HG02571 (cell line): ENCODE data around the gene TLR9.

Source experiments
- ATAC-seq: cut with Tn5 transposase; IDR thresholded peaks from one replicate; pipeline ENCODE4 v1.9.1; 2021; ENCODE audit warnings: mild to moderate bottlenecking, moderate library complexity; ENCODE audit not compliant: unreplicated experiment

TLR9 gene

DNA sequence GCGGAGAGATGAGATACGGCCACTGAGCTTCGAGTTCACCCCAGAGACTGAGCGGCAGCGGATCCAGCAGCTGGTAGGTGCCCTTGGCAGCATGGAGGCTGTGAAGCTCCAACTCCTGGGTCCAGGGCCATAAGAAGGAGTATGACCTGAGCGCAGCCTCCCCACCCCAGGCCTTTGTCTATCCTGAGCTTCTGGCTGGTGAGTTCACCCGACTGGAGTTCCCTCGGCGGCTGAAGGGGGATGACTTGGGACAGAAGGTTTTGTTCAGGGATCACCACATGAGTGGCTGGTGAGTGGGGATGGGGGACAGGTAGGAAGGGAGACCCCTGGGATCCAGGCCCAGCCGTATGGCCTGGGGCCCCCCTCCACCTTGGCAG, 22.7 kb upstream of the TLR9 start:
- no peak for ATAC-seq

DNA sequence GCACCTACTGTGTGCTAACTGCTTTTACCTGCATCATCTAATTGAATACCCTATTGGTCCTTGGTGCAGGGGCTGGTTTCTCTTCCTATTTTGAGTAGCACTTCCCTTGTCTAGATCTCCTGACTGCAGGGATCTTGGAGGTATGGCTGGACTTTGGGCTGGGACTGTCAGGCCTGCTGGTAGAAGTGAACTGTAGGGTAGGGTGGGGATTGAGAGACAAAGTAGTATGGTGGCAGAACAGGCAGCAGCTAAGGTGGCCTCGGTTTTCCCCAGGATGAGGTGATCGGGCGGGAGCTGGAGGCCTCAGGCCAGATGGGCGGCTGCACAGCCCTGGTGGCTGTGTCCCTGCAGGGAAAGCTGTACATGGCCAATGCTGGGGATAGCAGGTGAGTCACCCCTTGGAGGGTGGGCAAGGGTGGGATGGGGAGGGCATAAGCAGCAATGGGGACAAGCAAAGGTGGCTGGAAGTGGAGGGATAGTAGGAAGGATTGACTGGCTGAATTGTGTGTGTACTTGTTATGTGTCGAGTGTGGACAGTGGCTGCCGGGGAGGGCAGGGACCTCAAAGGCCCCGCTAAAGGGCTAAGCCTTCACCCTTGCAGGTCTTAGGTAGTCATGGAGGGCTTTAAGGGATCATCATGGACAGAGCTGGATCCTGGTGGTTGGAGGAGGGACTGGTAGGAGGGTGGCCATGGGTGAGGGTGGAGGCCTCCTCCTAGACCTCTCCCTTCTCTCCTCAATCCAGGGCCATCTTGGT, 22.1 kb upstream of the TLR9 start:
- ATAC-seq: no peak

DNA sequence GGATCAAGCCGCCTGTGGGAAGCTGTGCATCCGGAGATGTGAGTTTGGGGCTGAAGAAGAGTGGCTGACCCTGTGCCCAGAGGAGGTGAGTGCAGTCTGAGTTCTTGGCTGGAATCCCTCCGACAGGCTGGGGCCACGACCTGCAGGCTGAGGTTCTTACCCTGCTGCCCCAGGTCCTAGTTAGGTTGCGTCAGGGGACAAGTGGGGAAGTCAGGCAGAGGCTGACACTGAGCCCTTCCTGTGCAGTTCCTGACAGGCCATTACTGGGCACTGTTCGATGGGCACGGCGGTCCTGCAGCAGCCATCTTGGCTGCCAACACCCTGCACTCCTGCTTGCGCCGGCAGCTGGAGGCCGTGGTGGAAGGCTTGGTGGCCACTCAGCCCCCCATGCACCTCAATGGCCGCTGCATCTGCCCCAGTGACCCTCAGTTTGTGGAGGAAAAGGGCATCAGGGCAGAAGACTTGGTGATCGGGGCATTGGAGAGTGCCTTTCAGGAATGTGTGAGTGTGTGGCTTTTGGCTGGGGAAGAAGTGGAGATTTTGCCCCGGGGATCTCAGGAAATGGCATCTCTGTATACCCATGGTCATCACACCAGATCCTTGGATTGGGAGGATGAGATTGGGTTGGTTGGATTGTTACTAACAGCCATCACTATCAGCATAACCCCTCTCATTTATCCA, 21.4 kb upstream of the TLR9 start:
- no peak for ATAC-seq

- ATAC-seq: no peak
Observed at GRCh38 chr3:52246264-52246620, 20.8 kb upstream of the TLR9 start.

- no peak for ATAC-seq
Observed at GRCh38 chr3:52245322-52246263, 20.1 kb upstream of the TLR9 start, which contains the start of gene PPM1M. TSS of gene PPM1M (plus strand) at chr3:52245759. CDS start at chr3:52245825, 66 bp downstream.

- no peak for ATAC-seq
Observed at GRCh38 chr3:52243791-52244628, 18.6 kb upstream of the TLR9 start.

GRCh38 chr3:52242039-52242438, 16.6 kb upstream of the TLR9 start:
- no peak for ATAC-seq

DNA sequence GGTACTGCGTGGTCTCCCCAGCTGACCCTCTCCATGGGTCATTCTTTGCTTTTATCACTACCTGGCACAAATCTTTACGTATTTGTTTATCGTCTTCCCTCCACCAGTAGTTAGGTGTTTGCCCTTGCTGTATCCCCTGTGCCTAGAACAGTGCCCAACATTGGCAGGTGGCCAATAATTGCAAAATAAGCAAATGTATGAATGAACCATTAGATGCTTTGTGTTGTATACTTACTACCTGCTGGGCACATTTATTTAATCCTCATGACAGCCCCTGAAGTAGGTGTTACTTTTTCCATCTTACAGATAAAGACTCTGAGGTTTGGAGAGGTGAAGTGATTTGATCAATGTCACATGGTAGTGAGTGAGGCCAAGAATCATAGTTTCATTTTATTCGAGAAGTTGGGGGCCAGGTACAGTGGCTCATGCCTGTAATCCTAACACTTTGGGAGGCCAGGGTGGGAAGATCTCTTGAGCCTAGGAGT, 15.5 kb upstream of the TLR9 start:
- no peak for ATAC-seq

GRCh38 chr3:52240059-52240885, 14.8 kb upstream of the TLR9 start:
- ATAC-seq: no peak

DNA sequence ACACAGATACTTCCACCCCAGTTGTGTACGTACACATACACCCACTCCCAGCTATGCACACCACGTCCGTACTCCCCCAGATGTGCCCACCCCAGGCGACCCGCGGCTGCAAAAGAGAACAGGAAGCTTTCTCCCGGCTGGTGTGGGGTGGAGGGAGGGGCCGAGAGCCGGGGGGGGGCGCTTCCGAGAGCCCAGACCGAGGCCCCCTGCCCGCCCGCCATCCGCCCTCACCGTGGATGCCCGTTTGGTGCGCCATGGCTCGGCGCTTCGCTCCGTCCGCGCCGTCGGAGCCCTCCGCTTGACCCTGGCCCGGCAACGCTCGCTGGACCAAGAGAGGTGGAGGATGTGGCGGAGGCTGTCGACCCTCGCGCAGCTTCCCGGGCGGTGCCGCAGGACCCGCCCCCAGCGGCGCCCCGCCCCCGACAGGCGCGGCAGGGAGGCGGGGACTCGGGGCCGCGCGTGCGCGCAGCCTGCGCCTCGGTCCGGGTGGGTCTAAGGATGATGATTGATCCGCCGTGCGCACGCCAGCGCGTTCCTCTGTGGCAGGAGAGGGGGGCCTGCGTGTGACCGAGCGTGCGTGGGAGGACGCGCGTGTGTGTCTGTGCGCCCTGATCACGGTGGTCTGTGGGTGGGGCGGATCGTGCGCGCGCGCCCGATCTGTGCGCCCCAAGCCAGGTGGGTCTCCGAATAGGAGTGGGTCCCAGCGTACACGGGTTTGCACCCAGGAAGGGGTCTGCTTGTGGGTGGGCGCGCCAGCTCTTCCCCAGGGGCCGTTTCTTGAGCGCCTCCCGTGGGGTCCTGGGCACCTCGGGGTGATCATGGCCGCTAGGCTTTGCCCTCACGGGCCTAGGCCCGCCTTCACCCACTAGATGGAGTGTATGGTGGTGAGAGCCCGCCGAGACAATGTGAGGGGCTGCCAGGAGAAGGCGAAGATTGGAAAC, 13.6 kb upstream of the TLR9 start, which contains the start of gene TWF2:
Gene TWF2, minus strand, starts transcription at position 398 of the 941 bp plus-strand sequence. Its CDS starts 142 bp downstream, at position 256.
- peak; percentile 67 for ATAC-seq

DNA sequence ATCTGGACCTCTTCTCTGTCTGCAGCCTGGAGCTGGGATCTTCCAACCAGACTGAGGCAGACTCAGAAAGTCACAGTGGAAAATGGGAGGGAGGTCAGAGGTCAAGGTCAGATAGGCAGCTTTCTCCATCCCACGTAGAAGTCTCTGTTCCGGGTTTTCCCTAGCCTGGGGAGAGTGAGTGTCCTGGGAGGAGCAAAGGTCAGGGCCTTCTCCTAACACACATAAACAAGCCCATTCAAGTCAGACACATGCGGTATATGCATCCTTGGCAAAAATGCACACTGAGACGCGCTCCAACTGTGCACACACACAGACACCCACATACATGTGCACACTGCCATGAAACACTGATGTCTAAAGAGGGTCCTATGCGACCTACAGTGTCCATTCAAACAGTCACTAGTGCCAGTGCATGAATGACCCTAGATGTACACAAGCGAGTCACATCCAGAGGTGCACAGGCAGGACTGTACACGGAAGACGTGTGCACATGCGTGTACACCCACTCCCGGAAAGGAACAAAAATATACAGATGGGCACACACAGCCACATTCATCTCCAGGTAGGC, 12.8 kb upstream of the TLR9 start:
- ATAC-seq: peak; percentile 2

- ATAC-seq: no peak
Observed at GRCh38 chr3:52237657-52238172, 12.3 kb upstream of the TLR9 start.

DNA sequence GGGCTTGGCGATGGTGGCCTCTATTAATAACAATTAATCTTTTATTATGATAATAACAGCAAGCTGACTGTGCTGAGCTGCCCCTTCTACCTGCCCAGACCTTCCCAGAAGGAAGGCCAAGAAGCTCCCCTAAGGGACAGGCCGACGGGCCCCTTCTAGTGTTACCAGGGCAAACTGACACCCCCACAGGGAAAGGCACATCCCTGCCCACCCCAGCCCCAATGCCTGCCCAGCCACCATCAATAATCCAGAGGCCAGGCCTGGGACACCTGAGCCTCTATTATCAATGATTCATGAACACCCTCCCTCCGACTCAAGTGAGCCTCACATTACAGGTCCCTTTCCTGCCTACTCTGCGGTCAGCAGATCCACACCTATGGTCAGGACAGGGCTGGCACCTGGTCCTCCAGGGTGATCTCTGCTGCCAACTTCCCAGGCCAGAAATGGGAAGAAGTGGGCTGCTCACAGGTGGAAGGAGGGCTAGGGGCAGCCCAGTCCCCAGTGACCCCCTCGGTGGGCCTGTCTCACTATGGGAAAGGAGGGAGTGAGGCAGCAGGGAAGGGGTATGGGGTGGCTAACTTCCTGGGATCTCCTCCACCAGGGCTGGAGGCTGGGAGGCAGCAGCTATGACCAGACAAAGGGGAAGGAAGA, 11.7 kb upstream of the TLR9 start:
- ATAC-seq: no peak

DNA sequence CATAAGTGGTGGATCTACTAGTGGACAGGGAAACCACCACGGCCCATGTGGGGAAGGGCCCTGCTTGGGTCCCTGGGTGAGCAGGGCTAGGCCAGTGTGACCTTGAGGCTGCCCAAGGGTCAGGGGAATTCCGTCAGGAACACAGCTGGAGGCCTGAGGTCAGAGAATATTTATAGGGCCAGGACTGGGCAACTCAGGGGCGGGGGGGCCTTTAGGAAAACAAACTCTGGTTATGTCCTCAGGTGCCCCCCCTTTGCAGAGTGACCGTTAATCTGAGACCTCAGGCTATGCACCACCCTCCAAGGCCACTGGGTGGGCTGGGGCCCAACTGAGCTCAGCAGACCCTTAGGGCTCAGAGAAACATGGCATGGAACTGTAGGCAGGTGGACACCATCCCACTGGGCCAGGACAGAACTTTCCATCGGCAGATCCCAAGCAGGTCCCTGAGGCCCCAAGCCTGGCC, 11.0 kb upstream of the TLR9 start:
- no peak for ATAC-seq

DNA sequence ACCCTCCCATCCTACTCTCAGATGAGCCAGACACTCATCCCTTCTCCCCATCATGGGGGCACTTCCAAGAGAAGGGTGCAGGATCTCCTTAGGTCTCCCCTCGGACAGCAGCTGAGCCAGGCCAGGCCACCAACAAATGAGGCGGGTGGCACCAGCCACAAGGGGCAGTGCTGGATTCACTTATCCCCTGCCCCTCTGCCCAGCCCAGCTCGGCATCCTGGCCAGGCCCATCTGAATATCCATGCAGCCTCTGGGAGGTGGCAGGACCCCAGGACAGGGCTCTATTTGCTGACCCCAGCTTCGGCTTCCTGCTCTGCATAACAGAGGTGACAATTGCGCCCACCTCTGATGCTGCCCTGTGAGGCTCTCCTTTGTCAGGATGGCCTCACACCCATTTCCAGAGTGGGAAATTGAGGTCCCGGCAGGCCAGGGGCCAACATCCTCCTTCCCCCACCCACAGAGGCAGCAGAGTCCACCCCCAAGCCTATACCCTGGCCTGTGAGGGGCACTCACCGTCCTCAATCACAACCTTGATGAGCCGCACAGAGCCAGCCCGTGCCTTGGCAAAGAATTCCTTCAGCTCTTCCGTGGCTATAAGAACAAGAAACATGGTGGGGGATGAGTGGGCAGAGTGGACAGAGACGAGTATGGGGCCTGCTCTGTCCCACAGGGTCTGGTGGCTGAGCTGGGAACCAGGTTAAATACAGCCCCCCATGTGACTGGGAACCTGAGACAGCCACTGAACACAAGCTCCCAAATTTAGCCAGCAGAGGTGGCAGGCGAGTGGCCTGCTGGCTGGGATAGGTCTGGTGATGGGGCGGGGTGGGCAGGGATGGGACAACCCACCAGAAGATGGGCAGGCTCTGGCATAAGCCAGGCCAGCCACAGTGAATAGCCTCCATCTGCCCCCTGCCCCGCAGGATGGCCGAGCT, 9.3 kb upstream of the TLR9 start:
- no peak for ATAC-seq

DNA sequence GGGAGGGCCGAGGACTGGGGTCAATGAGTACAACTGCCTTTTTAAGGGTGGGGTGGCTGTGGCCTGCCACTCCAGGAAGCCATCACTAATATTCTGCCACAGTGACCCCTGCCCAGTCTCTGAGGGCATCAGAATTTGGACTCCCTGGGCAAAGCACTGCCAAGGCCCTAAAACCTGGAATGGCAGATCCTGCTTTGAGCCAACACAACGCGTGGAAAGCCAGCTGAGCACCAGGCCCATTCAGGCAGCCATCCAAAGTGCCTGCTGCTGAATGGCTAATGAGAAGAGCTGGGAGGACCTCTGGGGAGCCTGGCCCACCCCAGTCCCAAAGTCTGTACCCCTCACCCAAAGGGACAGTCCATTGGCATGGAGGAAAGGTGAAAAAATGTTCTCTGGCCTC, 8.5 kb upstream of the TLR9 start:
- ATAC-seq: no peak
